Activated T-helper 1 cell treated with anti-CD3 and anti-CD28 coated beads, Interleukin-12 subunit alpha, Interleukin-12 subunit beta, Interleukin-2, Interleukin-4 antibody, amounts not matched to agents 30 ng/mL and 10 ng/mL and 1 ng/mL, durations not matched to agents 14 hours and 24 hours and 36 hours (primary cell): ENCODE data around the gene ZNF740. TPM values are rescaled to one million over a fixed set of nuclear protein-coding genes. Genes with fewer than 3 reads are reported as not detected.
A peak's percentile ranks its signal among the peaks of the same experiment; 100 is the strongest.

Experiments
- DNase-seq: peaks from one replicate; pipeline ENCODE4 v3.0.0; 2021; ENCODE audit warnings: low spot score
- H3K27ac Mint-ChIP-seq: one replicate; pipeline ENCODE4 v1.8.0; 2021; ENCODE audit warnings: mild to moderate bottlenecking, mixed read lengths
- H3K27me3 Mint-ChIP-seq: one replicate; pipeline ENCODE4 v1.8.0; 2022; ENCODE audit warnings: mild to moderate bottlenecking, moderate library complexity, mixed read lengths; ENCODE audit not compliant: insufficient read depth
- H3K36me3 Mint-ChIP-seq: one replicate; pipeline ENCODE4 v1.8.0; 2021; ENCODE audit warnings: low read depth, mixed read lengths
- H3K4me1 Mint-ChIP-seq: one replicate; pipeline ENCODE4 v1.8.0; 2021; ENCODE audit warnings: low read depth, mixed read lengths
- H3K4me3 Mint-ChIP-seq: one replicate; pipeline ENCODE4 v1.8.0; 2021; ENCODE audit warnings: mild to moderate bottlenecking, moderate library complexity, mixed read lengths
- H3K9me3 Mint-ChIP-seq: one replicate; pipeline ENCODE4 v1.8.0; 2021; ENCODE audit warnings: mixed read lengths
- intact Hi-C: fragments of 100-400 bp; cut with micrococcal nuclease; formaldehyde crosslinking; loops from one replicate; pipeline ENCODE4 v1.15.1; 2024
- total RNA-seq: library from RNA; stranded (reverse); gene quantifications from 2 replicates; pipeline ENCODE4 v1.2.3, GENCODE V29; 2022

ZNF740 gene
- total RNA-seq, 1 donor from 2014 or later, result 52.8 TPM

- Mint-ChIP-seq H3K27me3 (no peaks in the 10 kb centered on the region), H3K27ac (no peak overlapping the region), H3K36me3 (peaks cover 74% of the 10 kb centered on the region), H3K4me3 (no peak overlapping the region), H3K9me3 (no peaks in the 10 kb centered on the region), H3K4me1 (peaks cover 22% of the 10 kb centered on the region)
- intact Hi-C loops, result no loop called here
- DNase-seq, result no peak
These were observed 11.5 kb downstream of the ZNF740 start for GRCh38 chr12:53191885-53192530.

- no peak overlapping the region for H3K4me3 Mint-ChIP-seq
These were observed 12.1 kb downstream of the ZNF740 start for GRCh38 chr12:53192531-53193021.

GRCh38 chr12:53193040-53193439 is 12.5 kb downstream of the ZNF740 start:
- intact Hi-C loops, result no loop called here
- H3K36me3 Mint-ChIP-seq, result peaks cover 68% of the 10 kb centered on the region
- H3K9me3 Mint-ChIP-seq, result no peaks in the 10 kb centered on the region
- H3K27ac Mint-ChIP-seq, result no peak overlapping the region
- no peak overlapping the region for H3K4me3 Mint-ChIP-seq
- no peak for DNase-seq
- no peaks in the 10 kb centered on the region for H3K27me3 Mint-ChIP-seq
- peaks cover 25% of the 10 kb centered on the region for H3K4me1 Mint-ChIP-seq

More at GRCh38 chr12:53192531-53193021, 12.1 kb downstream of the ZNF740 start:
- DNase-seq, result no peak
- no peaks in the 10 kb centered on the region for H3K27me3 Mint-ChIP-seq
- intact Hi-C loops, result no loop called here
- no peaks in the 10 kb centered on the region for H3K9me3 Mint-ChIP-seq
- H3K36me3 Mint-ChIP-seq, result peaks cover 70% of the 10 kb centered on the region
- H3K27ac Mint-ChIP-seq, result no peak overlapping the region
- H3K4me1 Mint-ChIP-seq, result peaks cover 22% of the 10 kb centered on the region

- no peaks in the 10 kb centered on the region for H3K27me3 Mint-ChIP-seq
- H3K4me3 Mint-ChIP-seq, result no peak overlapping the region
- H3K9me3 Mint-ChIP-seq, result no peaks in the 10 kb centered on the region
- H3K4me1 Mint-ChIP-seq, result peaks cover 36% of the 10 kb centered on the region
- H3K27ac Mint-ChIP-seq, result peak overlapping the region; percentile 42
- no peak for DNase-seq
- intact Hi-C loops, result no loop called here
- peaks cover 68% of the 10 kb centered on the region for H3K36me3 Mint-ChIP-seq
These were observed 13.6 kb downstream of the ZNF740 start for GRCh38 chr12:53193985-53194716.

- no peak overlapping the region for H3K27ac Mint-ChIP-seq
- no peaks in the 10 kb centered on the region for H3K27me3 Mint-ChIP-seq
- peaks cover 73% of the 10 kb centered on the region for H3K36me3 Mint-ChIP-seq
- no peak for DNase-seq
- H3K4me1 Mint-ChIP-seq, result peaks cover 38% of the 10 kb centered on the region
- no peak overlapping the region for H3K4me3 Mint-ChIP-seq
- intact Hi-C loops, result no loop called here
- H3K9me3 Mint-ChIP-seq, result no peaks in the 10 kb centered on the region
These were observed 14.5 kb downstream of the ZNF740 start for GRCh38 chr12:53194973-53195372.

- Mint-ChIP-seq H3K4me3 (no peak overlapping the region), H3K36me3 (peaks cover 74% of the 10 kb centered on the region), H3K27ac (no peak overlapping the region), H3K4me1 (peaks cover 42% of the 10 kb centered on the region), H3K9me3 (no peaks in the 10 kb centered on the region), H3K27me3 (no peaks in the 10 kb centered on the region)
- intact Hi-C loops, result no loop called here
- no peak for DNase-seq
These were observed 15.2 kb downstream of the ZNF740 start for GRCh38 chr12:53195516-53196420.

GRCh38 chr12:53196486-53196885 is 16.0 kb downstream of the ZNF740 start:
- H3K27ac Mint-ChIP-seq, result no peak overlapping the region
- intact Hi-C loops, result no loop called here
- H3K36me3 Mint-ChIP-seq, result peaks cover 73% of the 10 kb centered on the region
- no peak for DNase-seq
- H3K27me3 Mint-ChIP-seq, result no peaks in the 10 kb centered on the region
- no peaks in the 10 kb centered on the region for H3K9me3 Mint-ChIP-seq
- peaks cover 49% of the 10 kb centered on the region for H3K4me1 Mint-ChIP-seq
- peak overlapping the region; percentile 37 for H3K4me3 Mint-ChIP-seq

- Mint-ChIP-seq H3K4me1 (peaks cover 53% of the 10 kb centered on the region), H3K4me3 (no peak overlapping the region), H3K36me3 (peaks cover 66% of the 10 kb centered on the region), H3K9me3 (no peaks in the 10 kb centered on the region), H3K27me3 (no peaks in the 10 kb centered on the region), H3K27ac (peak overlapping the region; percentile 8)
- no peak for DNase-seq
- intact Hi-C loops, result no loop called here
These were observed 16.6 kb downstream of the ZNF740 start for GRCh38 chr12:53197011-53197640.

- DNase-seq, result peak; percentile 17
- H3K36me3 Mint-ChIP-seq, result peaks cover 57% of the 10 kb centered on the region
- peaks cover 59% of the 10 kb centered on the region for H3K4me1 Mint-ChIP-seq
- no peaks in the 10 kb centered on the region for H3K9me3 Mint-ChIP-seq
- H3K27ac Mint-ChIP-seq, result peak overlapping the region; percentile 83
- intact Hi-C loops, result loop anchor here (1.0 kb wide), 2 partner anchors 8 to 39 kb away; no protein-coding TSS in a partner anchor
- peak overlapping the region; percentile 60 for H3K4me3 Mint-ChIP-seq
- no peaks in the 10 kb centered on the region for H3K27me3 Mint-ChIP-seq
These were observed 18.1 kb downstream of the ZNF740 start for GRCh38 chr12:53198486-53199110.

GRCh38 chr12:53199700-53200099 is 19.2 kb downstream of the ZNF740 start:
- H3K4me1 Mint-ChIP-seq, result peaks cover 70% of the 10 kb centered on the region
- peaks cover 55% of the 10 kb centered on the region for H3K36me3 Mint-ChIP-seq
- H3K27me3 Mint-ChIP-seq, result no peaks in the 10 kb centered on the region
- H3K4me3 Mint-ChIP-seq, result peak overlapping the region; percentile 83
- no peak for DNase-seq
- intact Hi-C loops, result loop anchor here (1.0 kb wide), 1 partner anchor 19 kb away; the partner anchor contains the start of genes CSAD and ZNF740
- H3K9me3 Mint-ChIP-seq, result no peaks in the 10 kb centered on the region
- peak overlapping the region; percentile 49 for H3K27ac Mint-ChIP-seq

- Mint-ChIP-seq H3K27me3 (no peaks in the 10 kb centered on the region), H3K4me3 (peak overlapping the region; percentile 83), H3K4me1 (peaks cover 67% of the 10 kb centered on the region), H3K36me3 (peaks cover 51% of the 10 kb centered on the region), H3K27ac (peak overlapping the region; percentile 95), H3K9me3 (no peaks in the 10 kb centered on the region)
- intact Hi-C loops, result loop anchor here (1.0 kb wide), 1 partner anchor 20 kb away; the partner anchor contains the start of genes CSAD and ZNF740
- no peak for DNase-seq
These were observed 19.6 kb downstream of the ZNF740 start for GRCh38 chr12:53200107-53200457.
